Activated T-helper 1 cell treated with anti-CD3 and anti-CD28 coated beads, Interleukin-12 subunit alpha, Interleukin-12 subunit beta, Interleukin-2, Interleukin-4 antibody, amounts not matched to agents 30 ng/mL and 10 ng/mL and 1 ng/mL, durations not matched to agents 14 hours and 24 hours and 36 hours (primary cell): ENCODE data around the gene RASA2. TPM values are rescaled to one million over a fixed set of nuclear protein-coding genes. Genes with fewer than 3 reads are reported as not detected.

Source experiments
- DNase-seq: peaks from one replicate; pipeline ENCODE4 v3.0.0; 2021; ENCODE audit warnings: low spot score
- H3K27ac Mint-ChIP-seq: one replicate; pipeline ENCODE4 v1.8.0; 2021; ENCODE audit warnings: mild to moderate bottlenecking, mixed read lengths
- H3K27me3 Mint-ChIP-seq: one replicate; pipeline ENCODE4 v1.8.0; 2022; ENCODE audit warnings: mild to moderate bottlenecking, moderate library complexity, mixed read lengths; ENCODE audit not compliant: insufficient read depth
- H3K36me3 Mint-ChIP-seq: one replicate; pipeline ENCODE4 v1.8.0; 2021; ENCODE audit warnings: low read depth, mixed read lengths
- H3K4me1 Mint-ChIP-seq: one replicate; pipeline ENCODE4 v1.8.0; 2021; ENCODE audit warnings: low read depth, mixed read lengths
- H3K4me3 Mint-ChIP-seq: one replicate; pipeline ENCODE4 v1.8.0; 2021; ENCODE audit warnings: mild to moderate bottlenecking, moderate library complexity, mixed read lengths
- H3K9me3 Mint-ChIP-seq: one replicate; pipeline ENCODE4 v1.8.0; 2021; ENCODE audit warnings: mixed read lengths
- intact Hi-C: fragments of 100-400 bp; cut with micrococcal nuclease; formaldehyde crosslinking; loops from one replicate; pipeline ENCODE4 v1.15.1; 2024
- total RNA-seq: library from RNA; stranded (reverse); gene quantifications from 2 replicates; pipeline ENCODE4 v1.2.3, GENCODE V29; 2022

Gene RASA2
- total RNA-seq, 1 donor from 2014 or later = 39.2 TPM

DNA sequence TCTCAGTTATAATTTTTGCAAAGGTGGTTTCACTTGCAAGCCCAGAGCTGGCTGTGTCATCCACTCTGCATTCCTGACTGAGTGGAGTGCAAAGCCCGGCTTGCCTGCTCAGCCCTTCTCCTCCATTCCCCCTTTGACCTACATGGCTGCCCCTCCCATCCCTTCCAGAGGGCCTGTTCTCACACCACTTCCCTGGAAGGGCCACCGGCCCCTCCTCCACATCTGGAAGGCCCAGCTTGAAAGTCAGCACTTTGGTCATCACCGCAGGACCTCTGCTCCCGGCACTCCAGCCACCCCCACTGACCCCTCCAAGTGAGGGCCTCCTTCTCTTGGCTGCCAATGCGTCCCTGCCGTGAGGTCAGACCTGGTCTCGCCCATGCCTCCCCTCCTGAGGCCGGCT is 177.2 kb downstream of the RASA2 start:
- no peak for DNase-seq
- peaks cover 8% of the 10 kb centered on the region for H3K9me3 Mint-ChIP-seq
- H3K27ac Mint-ChIP-seq = no peak overlapping the region
- H3K27me3 Mint-ChIP-seq = peaks cover 40% of the 10 kb centered on the region
- no peaks in the 10 kb centered on the region for H3K36me3 Mint-ChIP-seq
- no peak overlapping the region for H3K4me3 Mint-ChIP-seq
- no peaks in the 10 kb centered on the region for H3K4me1 Mint-ChIP-seq
- intact Hi-C loops = no loop called here

Other genes starting within 250 kb of the RASA2 start
- 20.0 and 21.0 TPM in 2 replicates for gene ZBTB38, start 118.5 kb upstream of the RASA2 start, total RNA-seq